ENCODE results near the gene PTPRM. TPM values are rescaled to one million over a fixed set of nuclear protein-coding genes. Genes with fewer than 3 reads are reported as not detected.

Gene PTPRM
- polyA plus RNA-seq, 1 donor (not counting 4 experiments of a cell fraction or from before 2014, with no cell fraction given) = 54.5 TPM

GRCh38 chr18:7889515-7889914, 322.4 kb downstream of the PTPRM start:
- H3K9me3 ChIP-seq (ENCODE audit: control insufficient read depth, low read depth, low read length) = no peaks in the 10 kb centered on the region
- H3K4me2 ChIP-seq (ENCODE audit: control insufficient read depth, extremely low read depth, insufficient read depth, low read depth, low read length) = no peak overlapping the region
- H3K79me2 ChIP-seq (ENCODE audit: control insufficient read depth, insufficient read depth, low read length) = no peaks in the 10 kb centered on the region
- no peak for TF ChIP-seq EZH2 (IDR thresholded peaks at IDR 0.05; ENCODE audit: low read length)
- TF ChIP-seq CTCF (optimal IDR thresholded peaks at IDR 0.05 in 1 of 3, IDR thresholded peaks at IDR 0.05 in 1 of 3, conservative IDR thresholded peaks at IDR 0.05 in 1 of 3; ENCODE audit: extremely low read depth in 1 of 3, insufficient read depth in 2 of 3, low read length in 3 of 3) = no peak
- H3K4me3 ChIP-seq (ENCODE audit: control insufficient read depth in 2 of 3, extremely low read depth in 1 of 3, insufficient read depth in 2 of 3, low read depth in 1 of 3, low read length in 3 of 3) = no peak overlapping the region
- no peak overlapping the region for H3K27ac ChIP-seq (ENCODE audit: control insufficient read depth, insufficient read depth, low read length)
- dilution Hi-C loops (cut with MboI; ENCODE audit: extremely low pct_ligation_motif_present, low sequenced_read_pairs) = no loop called here
- H3K4me1 ChIP-seq (ENCODE audit: control insufficient read depth, extremely low read depth, insufficient read depth, low read length) = no peaks in the 10 kb centered on the region
- FAIRE-seq (no peak), DNase-seq (ENCODE audit: low read depth, low spot score) (no peak)
- no peaks in the 10 kb centered on the region for H3K9me1 ChIP-seq (ENCODE audit: control insufficient read depth, extremely low read depth, insufficient read depth, low read length)
- H4K20me1 ChIP-seq (ENCODE audit: control insufficient read depth, extremely low read depth, insufficient read depth, low read length) = no peaks in the 10 kb centered on the region
- no peaks in the 10 kb centered on the region for H3K36me3 ChIP-seq (ENCODE audit: control insufficient read depth in 2 of 2, extremely low read depth in 1 of 2, insufficient read depth in 2 of 2, low read length in 2 of 2)
- H3K9ac ChIP-seq (ENCODE audit: control insufficient read depth, extremely low read depth, insufficient read depth, low read length) = no peak overlapping the region
- no peak overlapping the region for H2AFZ ChIP-seq (ENCODE audit: control insufficient read depth, low read length)
- no peaks in the 10 kb centered on the region for H3K27me3 ChIP-seq (ENCODE audit: control insufficient read depth, extremely low read depth, insufficient read depth, low read length)

GRCh38 chr18:7890075-7890474, 323.0 kb downstream of the PTPRM start:
- FAIRE-seq (no peak), DNase-seq (ENCODE audit: low read depth, low spot score) (no peak)
- TF ChIP-seq EZH2 (IDR thresholded peaks at IDR 0.05; ENCODE audit: low read length) (no peak), CTCF (optimal IDR thresholded peaks at IDR 0.05 in 1 of 3, IDR thresholded peaks at IDR 0.05 in 1 of 3, conservative IDR thresholded peaks at IDR 0.05 in 1 of 3; ENCODE audit: extremely low read depth in 1 of 3, insufficient read depth in 2 of 3, low read length in 3 of 3) (no peak)
- H4K20me1 ChIP-seq (ENCODE audit: control insufficient read depth, extremely low read depth, insufficient read depth, low read length) = no peaks in the 10 kb centered on the region
- no peak overlapping the region for H3K27ac ChIP-seq (ENCODE audit: control insufficient read depth, insufficient read depth, low read length)
- H3K79me2 ChIP-seq (ENCODE audit: control insufficient read depth, insufficient read depth, low read length) = no peaks in the 10 kb centered on the region
- H3K9ac ChIP-seq (ENCODE audit: control insufficient read depth, extremely low read depth, insufficient read depth, low read length) = no peak overlapping the region
- H3K4me3 ChIP-seq (ENCODE audit: control insufficient read depth in 2 of 3, extremely low read depth in 1 of 3, insufficient read depth in 2 of 3, low read depth in 1 of 3, low read length in 3 of 3) = no peak overlapping the region
- no peak overlapping the region for H3K4me2 ChIP-seq (ENCODE audit: control insufficient read depth, extremely low read depth, insufficient read depth, low read depth, low read length)
- dilution Hi-C loops (cut with MboI; ENCODE audit: extremely low pct_ligation_motif_present, low sequenced_read_pairs) = no loop called here
- H3K9me3 ChIP-seq (ENCODE audit: control insufficient read depth, low read depth, low read length) = no peaks in the 10 kb centered on the region
- H3K27me3 ChIP-seq (ENCODE audit: control insufficient read depth, extremely low read depth, insufficient read depth, low read length) = no peaks in the 10 kb centered on the region
- no peaks in the 10 kb centered on the region for H3K36me3 ChIP-seq (ENCODE audit: control insufficient read depth in 2 of 2, extremely low read depth in 1 of 2, insufficient read depth in 2 of 2, low read length in 2 of 2)
- H3K4me1 ChIP-seq (ENCODE audit: control insufficient read depth, extremely low read depth, insufficient read depth, low read length) = no peaks in the 10 kb centered on the region
- no peak overlapping the region for H2AFZ ChIP-seq (ENCODE audit: control insufficient read depth, low read length)
- no peaks in the 10 kb centered on the region for H3K9me1 ChIP-seq (ENCODE audit: control insufficient read depth, extremely low read depth, insufficient read depth, low read length)
